Calu3 (cell line): Measurements from ENCODE around the gene ATF7. TPM values are rescaled to one million over a fixed set of nuclear protein-coding genes. Genes with fewer than 3 reads are reported as not detected.

Experiments used
- BruUV-seq: library from RNA; stranded (reverse); fragments of 400-500 nt; replicated peaks from 2 replicates; lab custom pipeline; 2021; lab: Mats Ljungman, UMichigan
- CTCF ChIA-PET: fragments of 300-600 bp; sonication (Branson Sonifier 250); formaldehyde crosslinking; loops from one replicate; lab custom pipeline; 2022; ENCODE audit warnings: antibody characterized with exemption; lab: Charles Lee
- DNase-seq: peaks from one replicate; pipeline ENCODE4 v3.0.0; 2022
- H3K27ac Mint-ChIP-seq: one replicate; pipeline ENCODE4 v1.8.0; 2022; ENCODE audit warnings: mixed read lengths; ENCODE audit not compliant: unreplicated experiment
- H3K27me3 Mint-ChIP-seq: one replicate; pipeline ENCODE4 v1.8.0; 2022; ENCODE audit warnings: mixed read lengths; ENCODE audit not compliant: unreplicated experiment
- H3K36me3 Mint-ChIP-seq: one replicate; pipeline ENCODE4 v1.8.0; 2022; ENCODE audit warnings: mild to moderate bottlenecking, moderate library complexity, mixed read lengths; ENCODE audit not compliant: insufficient read depth, unreplicated experiment
- H3K4me1 Mint-ChIP-seq: one replicate; pipeline ENCODE4 v1.8.0; 2022; ENCODE audit warnings: mild to moderate bottlenecking, low read depth, mixed read lengths; ENCODE audit not compliant: unreplicated experiment
- H3K4me3 Mint-ChIP-seq: one replicate; pipeline ENCODE4 v1.8.0; 2022; ENCODE audit warnings: mild to moderate bottlenecking, low read depth, moderate library complexity, mixed read lengths; ENCODE audit not compliant: unreplicated experiment
- H3K9me3 Mint-ChIP-seq: one replicate; pipeline ENCODE4 v1.8.0; 2022; ENCODE audit warnings: low read depth, mixed read lengths; ENCODE audit not compliant: unreplicated experiment
- intact Hi-C: fragments of 100-400 bp; cut with micrococcal nuclease; formaldehyde crosslinking; loops from one replicate; pipeline ENCODE4 v1.10.0; 2022; ENCODE audit not compliant: unreplicated experiment
- total RNA-seq: library from RNA; stranded (reverse); gene quantifications from 2 replicates; pipeline ENCODE4 v1.2.3, GENCODE V29; 2022
- TF ChIP-seq, protein P1 (sequence below): fragments of 200-600 bp; IDR thresholded peaks from one replicate; pipeline ENCODE4 v1.8.0; 2022; ENCODE audit warnings: antibody characterized with exemption; ENCODE audit not compliant: unreplicated experiment

ATF7 gene
- total RNA-seq, 1 experiment from 2014 or later, result 18.0 TPM

GRCh38 chr12:53492830-53493609, 133.2 kb downstream of the ATF7 start:
- CTCF ChIA-PET, result interaction anchor here (1.0 kb wide), 1 partner anchor 172 kb away, joined by 4 read pairs; the partner anchor contains the start of gene AAAS
- TSS peak; percentile 91 for BruUV-seq
- intact Hi-C loops, result no loop called here
- Mint-ChIP-seq H3K4me3 (peak overlapping the region; percentile 96), H3K4me1 (peaks cover 26% of the 10 kb centered on the region), H3K9me3 (no peaks in the 10 kb centered on the region), H3K36me3 (peaks cover 21% of the 10 kb centered on the region), H3K27me3 (no peaks in the 10 kb centered on the region), H3K27ac (peak overlapping the region; percentile 75)
- peak; percentile 89 for DNase-seq
- TF ChIP-seq, protein P1, sequence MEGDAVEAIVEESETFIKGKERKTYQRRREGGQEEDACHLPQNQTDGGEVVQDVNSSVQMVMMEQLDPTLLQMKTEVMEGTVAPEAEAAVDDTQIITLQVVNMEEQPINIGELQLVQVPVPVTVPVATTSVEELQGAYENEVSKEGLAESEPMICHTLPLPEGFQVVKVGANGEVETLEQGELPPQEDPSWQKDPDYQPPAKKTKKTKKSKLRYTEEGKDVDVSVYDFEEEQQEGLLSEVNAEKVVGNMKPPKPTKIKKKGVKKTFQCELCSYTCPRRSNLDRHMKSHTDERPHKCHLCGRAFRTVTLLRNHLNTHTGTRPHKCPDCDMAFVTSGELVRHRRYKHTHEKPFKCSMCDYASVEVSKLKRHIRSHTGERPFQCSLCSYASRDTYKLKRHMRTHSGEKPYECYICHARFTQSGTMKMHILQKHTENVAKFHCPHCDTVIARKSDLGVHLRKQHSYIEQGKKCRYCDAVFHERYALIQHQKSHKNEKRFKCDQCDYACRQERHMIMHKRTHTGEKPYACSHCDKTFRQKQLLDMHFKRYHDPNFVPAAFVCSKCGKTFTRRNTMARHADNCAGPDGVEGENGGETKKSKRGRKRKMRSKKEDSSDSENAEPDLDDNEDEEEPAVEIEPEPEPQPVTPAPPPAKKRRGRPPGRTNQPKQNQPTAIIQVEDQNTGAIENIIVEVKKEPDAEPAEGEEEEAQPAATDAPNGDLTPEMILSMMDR, result no peak

DNA sequence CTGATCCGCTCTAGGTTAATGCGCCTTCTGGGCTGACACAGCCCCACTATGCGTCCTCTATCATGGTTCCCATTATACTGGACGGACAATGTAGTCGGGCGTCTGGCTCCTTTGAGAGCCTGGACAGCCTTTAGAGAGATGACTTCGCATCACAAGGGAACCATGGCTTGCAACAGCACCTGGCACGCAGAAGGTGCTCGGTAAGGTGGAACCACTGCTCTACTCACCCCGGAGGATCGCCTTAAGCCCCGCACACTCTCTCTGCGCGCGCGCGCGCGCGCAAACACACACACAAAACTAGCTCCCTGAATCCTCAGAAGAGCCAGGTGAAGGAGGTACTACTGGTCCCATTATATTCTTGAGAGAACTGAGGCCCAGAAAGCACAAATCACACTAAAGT, 134.0 kb downstream of the ATF7 start:
- TF ChIP-seq, protein P1, result no peak

GRCh38 chr12:53489242-53489864, 136.8 kb downstream of the ATF7 start:
- DNase-seq, result no peak
- intact Hi-C loops, result no loop called here
- Mint-ChIP-seq H3K4me1 (peaks cover 15% of the 10 kb centered on the region), H3K27me3 (no peaks in the 10 kb centered on the region), H3K36me3 (peaks cover 39% of the 10 kb centered on the region), H3K27ac (no peak overlapping the region), H3K9me3 (no peaks in the 10 kb centered on the region), H3K4me3 (no peak overlapping the region)
- no TSS peak for BruUV-seq
- CTCF ChIA-PET, result interaction anchor here (0.5 to 0.7 kb wide), 2 partner anchors 124 to 176 kb away, joined by 4 to 5 read pairs; no protein-coding TSS in a partner anchor
- TF ChIP-seq, protein P1, result no peak

More for the DNA sequence above, 134.0 kb downstream of the ATF7 start:
- Mint-ChIP-seq H3K27ac (peak overlapping the region; percentile 75), H3K27me3 (no peaks in the 10 kb centered on the region), H3K4me1 (peaks cover 26% of the 10 kb centered on the region), H3K4me3 (peak overlapping the region; percentile 96), H3K9me3 (no peaks in the 10 kb centered on the region), H3K36me3 (peaks cover 21% of the 10 kb centered on the region)
- no peak for DNase-seq
- intact Hi-C loops, result no loop called here
- no TSS peak for BruUV-seq
- CTCF ChIA-PET, result interaction anchor here (1.0 kb wide), 1 partner anchor 171 kb away, joined by 4 read pairs; the partner anchor contains the start of gene AAAS

DNA sequence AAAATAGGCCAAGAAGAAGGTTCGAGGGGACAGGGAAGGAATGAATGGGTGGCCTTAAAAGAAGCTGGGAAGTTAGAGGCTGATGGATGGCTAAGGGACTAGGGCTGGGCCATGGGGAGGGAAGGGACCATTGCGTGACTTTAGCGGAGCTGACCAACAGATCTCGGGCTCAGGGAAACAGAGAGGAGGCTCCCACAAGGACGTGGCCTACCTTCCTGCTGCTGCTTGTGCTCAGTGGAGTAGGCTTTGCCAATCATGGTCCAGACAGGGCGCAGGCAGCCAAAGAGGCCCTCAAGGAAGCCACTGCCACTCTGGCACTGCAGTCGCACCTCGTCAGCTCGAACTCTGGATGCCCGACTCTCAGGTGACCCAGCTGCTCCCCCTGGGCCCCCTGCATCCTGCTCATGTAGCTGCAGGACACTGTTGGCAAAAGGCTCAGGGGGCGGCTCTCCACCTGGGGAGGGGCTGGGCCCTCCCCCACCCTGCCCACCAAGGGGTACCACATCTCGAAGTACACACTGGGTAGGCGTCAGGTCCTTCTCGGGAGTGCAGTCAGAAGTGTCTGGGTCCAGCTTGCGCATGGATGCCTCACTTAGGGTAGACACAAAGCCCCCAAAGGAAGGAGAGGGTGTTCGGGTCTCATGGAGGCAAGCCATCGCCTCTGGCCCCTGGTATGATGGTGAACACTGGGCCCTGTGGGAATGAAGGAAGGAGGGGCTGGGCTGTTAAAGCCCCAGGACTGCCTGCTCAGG, 139.3 kb downstream of the ATF7 start:
- no peaks in the 10 kb centered on the region for H3K4me1 Mint-ChIP-seq
- CTCF ChIA-PET, result no interaction called here
- no peaks in the 10 kb centered on the region for H3K27me3 Mint-ChIP-seq
- TF ChIP-seq, protein P1, result no peak
- no peak for DNase-seq
- H3K27ac Mint-ChIP-seq, result peak overlapping the region; percentile 50
- intact Hi-C loops, result no loop called here
- no peak overlapping the region for H3K4me3 Mint-ChIP-seq
- no TSS peak for BruUV-seq
- peaks cover 29% of the 10 kb centered on the region for H3K36me3 Mint-ChIP-seq
- H3K9me3 Mint-ChIP-seq, result no peaks in the 10 kb centered on the region
